Activated CD4-positive, alpha-beta T cell treated with anti-CD3 and anti-CD28 coated beads for 48 hours (primary cell): Measurements from ENCODE around the gene MS4A10.

Source experiments
- DNase-seq: peaks from one replicate; pipeline ENCODE4 v3.0.0-alpha.2; 2020

MS4A10 gene

GRCh38 chr11:60767388-60767811 is 17.7 kb upstream of the MS4A10 start:
- DNase-seq: peak; percentile 55

- no peak for DNase-seq
These were observed 16.9 kb upstream of the MS4A10 start for GRCh38 chr11:60768202-60768601.

GRCh38 chr11:60769273-60769672 is 15.9 kb upstream of the MS4A10 start:
- DNase-seq: no peak

GRCh38 chr11:60769811-60770210 is 15.3 kb upstream of the MS4A10 start:
- DNase-seq: no peak

GRCh38 chr11:60771146-60771545 is 14.0 kb upstream of the MS4A10 start:
- no peak for DNase-seq

GRCh38 chr11:60771879-60772525 is 13.1 kb upstream of the MS4A10 start:
- no peak for DNase-seq

GRCh38 chr11:60772666-60773065 is 12.5 kb upstream of the MS4A10 start:
- no peak for DNase-seq

GRCh38 chr11:60774726-60775125 is 10.4 kb upstream of the MS4A10 start:
- no peak for DNase-seq

GRCh38 chr11:60775420-60775961 is 9.6 kb upstream of the MS4A10 start:
- DNase-seq: peak; percentile 91

- DNase-seq: no peak
These were observed 9.0 kb upstream of the MS4A10 start for GRCh38 chr11:60776167-60776566.

GRCh38 chr11:60777106-60777505 is 8.0 kb upstream of the MS4A10 start:
- DNase-seq: no peak

GRCh38 chr11:60777572-60777971 is 7.6 kb upstream of the MS4A10 start:
- DNase-seq: no peak

- no peak for DNase-seq
These were observed 5.1 kb upstream of the MS4A10 start for GRCh38 chr11:60780065-60780464.

GRCh38 chr11:60780774-60781173 is 4.4 kb upstream of the MS4A10 start:
- no peak for DNase-seq

GRCh38 chr11:60781286-60781980 is 3.7 kb upstream of the MS4A10 start:
- no peak for DNase-seq

GRCh38 chr11:60781981-60782316 is 3.2 kb upstream of the MS4A10 start:
- DNase-seq: no peak

- no peak for DNase-seq
These were observed 2.6 kb upstream of the MS4A10 start for GRCh38 chr11:60782393-60783140.

GRCh38 chr11:60783141-60783484 is 2.0 kb upstream of the MS4A10 start:
- no peak for DNase-seq

- DNase-seq: no peak
These were observed 1.2 kb upstream of the MS4A10 start for GRCh38 chr11:60783911-60784310.

GRCh38 chr11:60785806-60786361 is 751 bp downstream of the MS4A10 start:
- no peak for DNase-seq

- no peak for DNase-seq
These were observed 1.9 kb downstream of the MS4A10 start for GRCh38 chr11:60786811-60787567.

GRCh38 chr11:60788401-60789125 is 3.4 kb downstream of the MS4A10 start:
- DNase-seq: no peak
